Measurements from ENCODE around the gene PHLDA3. TPM values are rescaled to one million over a fixed set of nuclear protein-coding genes. Genes with fewer than 3 reads are reported as not detected.
A peak's percentile ranks its signal among the peaks of the same experiment; 100 is the strongest.

The PHLDA3 gene
- total RNA-seq, 1 donor from 2014 or later: 1.9 TPM

GRCh38 chr1:201501144-201501543 is 32.2 kb upstream of the PHLDA3 start:
- Histone ChIP-seq H3K4me1 (peaks cover 40% of the 10 kb centered on the region), H3K27me3 (peaks cover 4% of the 10 kb centered on the region), H3K4me3 (no peak overlapping the region), H3K36me3 (no peaks in the 10 kb centered on the region), H3K9me3 (ENCODE audit: low read depth) (no peaks in the 10 kb centered on the region), H3F3A (ENCODE audit: low read depth) (peaks cover 33% of the 10 kb centered on the region), H3K79me2 (ENCODE audit: low read depth) (no peaks in the 10 kb centered on the region), H3K27ac (no peak overlapping the region), H3K9ac (no peak overlapping the region), H3K4me2 (peak overlapping the region; percentile 45), H2AFZ (replicated peaks) (no peak overlapping the region), H4K20me1 (ENCODE audit: low read depth) (no peaks in the 10 kb centered on the region)
- Mint-ChIP-seq H3K36me3 (no peaks in the 10 kb centered on the region), H3K4me1 (peaks cover 54% of the 10 kb centered on the region), H3K4me3 (no peak overlapping the region), H3K9me3 (no peaks in the 10 kb centered on the region), H3K27ac (peak overlapping the region; percentile 60), H3K27me3 (ENCODE audit: insufficient read depth, low read depth) (peaks cover 9% of the 10 kb centered on the region)
- no peak for DNase-seq (ENCODE audit: low spot score)
- TF ChIP-seq, protein P1, sequence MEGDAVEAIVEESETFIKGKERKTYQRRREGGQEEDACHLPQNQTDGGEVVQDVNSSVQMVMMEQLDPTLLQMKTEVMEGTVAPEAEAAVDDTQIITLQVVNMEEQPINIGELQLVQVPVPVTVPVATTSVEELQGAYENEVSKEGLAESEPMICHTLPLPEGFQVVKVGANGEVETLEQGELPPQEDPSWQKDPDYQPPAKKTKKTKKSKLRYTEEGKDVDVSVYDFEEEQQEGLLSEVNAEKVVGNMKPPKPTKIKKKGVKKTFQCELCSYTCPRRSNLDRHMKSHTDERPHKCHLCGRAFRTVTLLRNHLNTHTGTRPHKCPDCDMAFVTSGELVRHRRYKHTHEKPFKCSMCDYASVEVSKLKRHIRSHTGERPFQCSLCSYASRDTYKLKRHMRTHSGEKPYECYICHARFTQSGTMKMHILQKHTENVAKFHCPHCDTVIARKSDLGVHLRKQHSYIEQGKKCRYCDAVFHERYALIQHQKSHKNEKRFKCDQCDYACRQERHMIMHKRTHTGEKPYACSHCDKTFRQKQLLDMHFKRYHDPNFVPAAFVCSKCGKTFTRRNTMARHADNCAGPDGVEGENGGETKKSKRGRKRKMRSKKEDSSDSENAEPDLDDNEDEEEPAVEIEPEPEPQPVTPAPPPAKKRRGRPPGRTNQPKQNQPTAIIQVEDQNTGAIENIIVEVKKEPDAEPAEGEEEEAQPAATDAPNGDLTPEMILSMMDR (IDR thresholded peaks at IDR 0.05): no peak
- TF ChIP-seq EZH2phosphoT487 (IDR thresholded peaks at IDR 0.05) (no peak), EZH2 (IDR thresholded peaks at IDR 0.05) (no peak)

GRCh38 chr1:201500670-201501120 is 31.7 kb upstream of the PHLDA3 start:
- H3K27ac ChIP-seq: no peak overlapping the region
- no peaks in the 10 kb centered on the region for H3K9me3 ChIP-seq (ENCODE audit: low read depth)
- Mint-ChIP-seq H3K36me3 (no peaks in the 10 kb centered on the region), H3K4me1 (peaks cover 54% of the 10 kb centered on the region), H3K27ac (peak overlapping the region; percentile 60), H3K27me3 (ENCODE audit: insufficient read depth, low read depth) (peaks cover 9% of the 10 kb centered on the region), H3K4me3 (no peak overlapping the region), H3K9me3 (no peaks in the 10 kb centered on the region)
- H3K27me3 ChIP-seq: peaks cover under 1% of the 10 kb centered on the region
- H3K79me2 ChIP-seq (ENCODE audit: low read depth): no peaks in the 10 kb centered on the region
- no peak overlapping the region for H3K4me3 ChIP-seq
- H3F3A ChIP-seq (ENCODE audit: low read depth): peaks cover 31% of the 10 kb centered on the region
- no peaks in the 10 kb centered on the region for H4K20me1 ChIP-seq (ENCODE audit: low read depth)
- no peaks in the 10 kb centered on the region for H3K36me3 ChIP-seq
- H3K4me1 ChIP-seq: peaks cover 40% of the 10 kb centered on the region
- TF ChIP-seq, protein P1 (IDR thresholded peaks at IDR 0.05): no peak
- no peak for TF ChIP-seq EZH2 (IDR thresholded peaks at IDR 0.05)
- TF ChIP-seq EZH2phosphoT487 (IDR thresholded peaks at IDR 0.05): no peak
- H3K4me2 ChIP-seq: peak overlapping the region; percentile 45
- peak; percentile 46 for DNase-seq (ENCODE audit: low spot score)
- no peak overlapping the region for H3K9ac ChIP-seq
- H2AFZ ChIP-seq (replicated peaks): peak overlapping the region; percentile 17

GRCh38 chr1:201499795-201500669 is 31.0 kb upstream of the PHLDA3 start:
- Mint-ChIP-seq H3K27me3 (ENCODE audit: insufficient read depth, low read depth) (peaks cover 9% of the 10 kb centered on the region), H3K36me3 (no peaks in the 10 kb centered on the region), H3K27ac (peak overlapping the region; percentile 60), H3K9me3 (no peaks in the 10 kb centered on the region), H3K4me1 (peaks cover 51% of the 10 kb centered on the region), H3K4me3 (no peak overlapping the region)
- Histone ChIP-seq H3K79me2 (ENCODE audit: low read depth) (no peaks in the 10 kb centered on the region), H3K27ac (no peak overlapping the region), H3K4me3 (no peak overlapping the region), H3K36me3 (no peaks in the 10 kb centered on the region), H3K9ac (no peak overlapping the region), H2AFZ (replicated peaks) (peak overlapping the region; percentile 17), H4K20me1 (ENCODE audit: low read depth) (no peaks in the 10 kb centered on the region), H3K9me3 (ENCODE audit: low read depth) (no peaks in the 10 kb centered on the region), H3K4me2 (peak overlapping the region; percentile 45), H3K27me3 (no peaks in the 10 kb centered on the region), H3K4me1 (peaks cover 37% of the 10 kb centered on the region), H3F3A (ENCODE audit: low read depth) (peaks cover 28% of the 10 kb centered on the region)
- no peak for TF ChIP-seq EZH2 (IDR thresholded peaks at IDR 0.05)
- no peak for TF ChIP-seq EZH2phosphoT487 (IDR thresholded peaks at IDR 0.05)
- TF ChIP-seq, protein P1 (IDR thresholded peaks at IDR 0.05): no peak
- DNase-seq (ENCODE audit: low spot score): peak; percentile 34

Measured in neural progenitor cell (in vitro differentiated cells).